Thyroid gland (tissue), 4 donors: ENCODE measurements around the gene APOL6.

Source experiments
- POLR2A ChIP-seq, 2 donors: fragments of 450-650 bp; IDR thresholded peaks; one replicate each; pipeline ENCODE4 v1.6.1; 2017; ENCODE audit warnings: antibody characterized with exemption in 2 of 2, mild to moderate bottlenecking in 2 of 2, moderate library complexity in 1 of 2
- TF ChIP-seq, protein P1 (sequence below), 6 experiments: fragments of 200-600 bp in 3 of 6; fragments of 450-650 bp in 3 of 6; sonication (generic) in 3 of 6; IDR thresholded peaks; one replicate each; pipeline ENCODE4 v1.5.1; 2016 to 2019; ENCODE audit warnings: antibody characterized with exemption in 6 of 6, mild to moderate bottlenecking in 2 of 6, inconsistent platforms in 1 of 6, moderate library complexity in 1 of 6

DNA sequence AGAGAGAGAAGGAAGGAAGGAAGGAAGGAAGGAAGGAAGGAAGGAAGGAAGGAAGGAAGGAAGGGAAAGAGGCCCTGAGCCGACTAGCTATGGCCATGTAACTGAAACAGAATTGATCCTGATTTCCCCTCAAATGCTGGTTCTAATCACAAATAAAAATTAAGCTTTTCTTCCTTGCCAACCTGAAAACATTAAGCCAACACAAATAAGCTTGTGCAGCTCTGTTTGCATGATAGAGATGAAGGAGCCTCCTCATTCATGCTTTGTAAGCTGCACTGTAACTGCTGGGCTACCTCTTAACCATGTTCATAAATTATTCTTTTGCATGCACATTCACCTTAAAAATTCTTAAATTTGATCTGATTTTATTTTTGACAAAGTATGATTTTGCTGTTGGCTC, 41.8 kb downstream of the APOL6 start:
- TF ChIP-seq POLR2A (IDR thresholded peaks at IDR 0.05) = no peak
- TF ChIP-seq, protein P1, sequence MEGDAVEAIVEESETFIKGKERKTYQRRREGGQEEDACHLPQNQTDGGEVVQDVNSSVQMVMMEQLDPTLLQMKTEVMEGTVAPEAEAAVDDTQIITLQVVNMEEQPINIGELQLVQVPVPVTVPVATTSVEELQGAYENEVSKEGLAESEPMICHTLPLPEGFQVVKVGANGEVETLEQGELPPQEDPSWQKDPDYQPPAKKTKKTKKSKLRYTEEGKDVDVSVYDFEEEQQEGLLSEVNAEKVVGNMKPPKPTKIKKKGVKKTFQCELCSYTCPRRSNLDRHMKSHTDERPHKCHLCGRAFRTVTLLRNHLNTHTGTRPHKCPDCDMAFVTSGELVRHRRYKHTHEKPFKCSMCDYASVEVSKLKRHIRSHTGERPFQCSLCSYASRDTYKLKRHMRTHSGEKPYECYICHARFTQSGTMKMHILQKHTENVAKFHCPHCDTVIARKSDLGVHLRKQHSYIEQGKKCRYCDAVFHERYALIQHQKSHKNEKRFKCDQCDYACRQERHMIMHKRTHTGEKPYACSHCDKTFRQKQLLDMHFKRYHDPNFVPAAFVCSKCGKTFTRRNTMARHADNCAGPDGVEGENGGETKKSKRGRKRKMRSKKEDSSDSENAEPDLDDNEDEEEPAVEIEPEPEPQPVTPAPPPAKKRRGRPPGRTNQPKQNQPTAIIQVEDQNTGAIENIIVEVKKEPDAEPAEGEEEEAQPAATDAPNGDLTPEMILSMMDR (IDR thresholded peaks at IDR 0.05) = no peak
